K562 (cell line): ENCODE measurements around the gene DNMT3L. TPM values are rescaled to one million over a fixed set of nuclear protein-coding genes. Genes with fewer than 3 reads are reported as not detected.

Source experiments
- ATAC-seq: fragments of 200-7000 bp; cut with Tn5 transposase; 3 replicates; pipeline ENCODE4 v1.9.1; 2020; ENCODE audit warnings: moderate library complexity
- BruUV-seq: library from RNA; stranded (reverse); fragments of 400-500 nt; replicated peaks from 2 replicates; lab custom pipeline; 2021; lab: Mats Ljungman, UMichigan
- CTCF ChIA-PET: fragments of 300-600 bp; formaldehyde crosslinking; extraction: SDS; loops from one replicate; lab custom pipeline; 2021; ENCODE audit warnings: low intra/inter-chr PET ratio; lab: Yijun Ruan, JAX
- POLR2A ChIA-PET: fragments of 300-600, 350-650 bp; sonication (Branson Sonifier 250); formaldehyde crosslinking; extraction: SDS; loops from one replicate; lab custom pipeline; 2021; ENCODE audit warnings: antibody characterized with exemption, inconsistent platforms; lab: Yijun Ruan, JAX
- DNase-seq, 4 experiments: peaks; one replicate each; pipeline versions ENCODE4 v3.0.0 to v3.0.0-alpha.2; 2011 to 2018; ENCODE audit warnings: low spot score in 3 of 4, mixed read lengths in 3 of 4; ENCODE audit errors: extremely low read depth in 1 of 4
- FAIRE-seq: peaks from 2 replicates; lab custom pipeline; 2011; peaks lifted over from hg19 to GRCh38; lab: Jason Lieb, UNC
- H2AFZ ChIP-seq: 2 replicates; pipeline ENCODE4 v1.6.0; 2011; ENCODE audit warnings: low read depth, low read length, control low read depth, inconsistent platforms
- H3K27ac ChIP-seq: fragments of 200-600 bp; 3 replicates; pipeline ENCODE4 v1.8.0; 2011; ENCODE audit warnings: low read depth, mild to moderate bottlenecking, control low read depth, inconsistent platforms, low read length, moderate library complexity, mixed read lengths; ENCODE audit errors: extremely low read depth
- H3K27me3 ChIP-seq, 2 experiments: fragments of 300-600 bp in 1 of 2; 2 replicates in 1 of 2; 3 replicates in 1 of 2; pipeline versions ENCODE4 v1.6.0 to v1.8.0; 2011; ENCODE audit warnings: inconsistent platforms in 2 of 2, low read length in 2 of 2, mild to moderate bottlenecking in 1 of 2, mixed read lengths in 1 of 2, moderate library complexity in 1 of 2; ENCODE audit not compliant: control insufficient read depth in 2 of 2, insufficient read depth in 2 of 2
- H3K36me3 ChIP-seq: fragments of 300-600 bp; 3 replicates; pipeline ENCODE4 v1.8.0; 2011; ENCODE audit warnings: mild to moderate bottlenecking, low read length, inconsistent platforms; ENCODE audit not compliant: control insufficient read depth, insufficient read depth
- H3K4me1 ChIP-seq, 2 experiments: fragments of 200-600 bp in 1 of 2; replicated peaks in 1 of 2; 2 replicates in 1 of 2; 3 replicates in 1 of 2; pipeline versions ENCODE4 v1.5.1 to v1.8.0; 2011; ENCODE audit warnings: inconsistent platforms in 2 of 2, low read length in 2 of 2, mild to moderate bottlenecking in 1 of 2, mixed read lengths in 1 of 2, moderate library complexity in 1 of 2; ENCODE audit not compliant: control insufficient read depth in 2 of 2, insufficient read depth in 2 of 2
- H3K4me2 ChIP-seq: 2 replicates; pipeline ENCODE4 v1.6.1; 2011; ENCODE audit warnings: low read length, control low read depth, inconsistent platforms, mixed read lengths; ENCODE audit not compliant: insufficient read depth
- H3K4me3 ChIP-seq: fragments of 200-600 bp; sonication (generic), shearing (Covaris generic); 2 replicates; pipeline ENCODE4 v1.5.1; 2016; ENCODE audit warnings: control low read depth, inconsistent platforms
- H3K79me2 ChIP-seq: fragments of 200-600 bp; 3 replicates; pipeline ENCODE4 v1.8.0; 2011; ENCODE audit warnings: low read length, inconsistent platforms; ENCODE audit not compliant: control insufficient read depth, insufficient read depth
- H3K9ac ChIP-seq, 2 experiments: 2 replicates each; pipeline versions ENCODE4 v1.6.0 to v1.6.1; 2011; ENCODE audit warnings: low read depth in 2 of 2, low read length in 2 of 2, control low read depth in 1 of 2, inconsistent platforms in 1 of 2, mild to moderate bottlenecking in 1 of 2, mixed read lengths in 1 of 2; ENCODE audit not compliant: insufficient read depth in 1 of 2
- H3K9me1 ChIP-seq: one replicate; pipeline ENCODE4 v1.6.0; 2011; ENCODE audit warnings: inconsistent platforms, mild to moderate bottlenecking, low read length, moderate library complexity; ENCODE audit not compliant: control insufficient read depth, insufficient read depth
- H3K9me3 ChIP-seq: replicated peaks from 2 replicates; pipeline ENCODE4 v1.5.1; 2011; ENCODE audit warnings: low read depth, low read length, inconsistent platforms; ENCODE audit not compliant: control insufficient read depth, insufficient read depth
- H4K20me1 ChIP-seq: replicated peaks from 2 replicates; pipeline ENCODE4 v1.6.1; 2011; ENCODE audit warnings: low read length, inconsistent platforms, mixed read lengths; ENCODE audit not compliant: control insufficient read depth, insufficient read depth
- ATF6 ChIP-seq: sonication (generic); formaldehyde crosslinking; IDR thresholded peaks from 2 replicates; pipeline ENCODE4 v1.4.0; 2020; ENCODE audit warnings: mild to moderate bottlenecking, missing genetic modification reagents
- BRCA1 ChIP-seq, 2 experiments: fragments of 450-650 bp in 1 of 2; sonication (generic) in 1 of 2; formaldehyde crosslinking in 1 of 2; IDR thresholded peaks; 2 replicates each; pipeline versions ENCODE4 v1.5.0 to v1.6.1; 2017 to 2020; ENCODE audit warnings: mild to moderate bottlenecking in 1 of 2, missing genetic modification reagents in 1 of 2
- RUNX1 ChIP-seq: sonication (generic); IDR thresholded peaks from 2 replicates; pipeline ENCODE4 v1.6.1; 2016; ENCODE audit warnings: antibody characterized with exemption, low read depth
- ZNF449 ChIP-seq: fragments of 250-450 bp; sonication (Bioruptor Pico); IDR thresholded peaks from 2 replicates; pipeline ENCODE4 v1.8.0; 2022; ENCODE audit warnings: moderate library complexity, mild to moderate bottlenecking, inconsistent platforms
- ZNF668 ChIP-seq: fragments of 250-450 bp; sonication (Bioruptor Pico); IDR thresholded peaks from 2 replicates; pipeline ENCODE4 v1.8.0; 2022; ENCODE audit warnings: mild to moderate bottlenecking, inconsistent platforms
- WGBS: fragments of 100-300 bp; shearing (Covaris generic); methylation state at CpG from one replicate; pipeline ENCODE4 v1.1.6; 2016; ENCODE audit warnings: low coverage, mixed read lengths; ENCODE audit not compliant: insufficient coverage; ENCODE audit errors: missing lambda C conversion rate; 5-methylcytosine and 5-hydroxymethylcytosine counted together
- in situ Hi-C: fragments of 300-500 bp; cut with MboI; formaldehyde crosslinking; loops from 4 replicates; pipeline ENCODE4 v1.15.0; 2018; ENCODE audit warnings: inconsistent platforms, mixed read lengths
- intact Hi-C: fragments of 100-400 bp; cut with micrococcal nuclease; formaldehyde crosslinking; loops from 2 replicates; pipeline ENCODE4 v1.14.2; 2022
- polyA plus RNA-seq, 8 experiments: library from polyadenylated mRNA; depleted of rRNA in 4 of 8; stranded (reverse) in 5 of 8; unstranded in 3 of 8; fragments of >200 nt; fragmentation: Nextera tagmentation in 2 of 8; fragmentation: Illumina TruSeq in 1 of 8; extraction: Ambion mirVana in 2 of 8; extraction: Trizol in 1 of 8; gene quantifications; 2 replicates each; pipeline versions ENCODE4 v1.2.1 to v1.2.3, GENCODE V29; 2011 to 2014; ENCODE audit warnings: inconsistent platforms in 1 of 8, missing spikeins in 1 of 8
- total RNA-seq, 7 experiments: library from RNA; depleted of rRNA in 6 of 7; stranded (reverse); fragments of >200 nt in 6 of 7; fragmentation: Illumina TruSeq in 2 of 7; extraction: Trizol in 2 of 7; gene quantifications; 2 replicates each; pipeline versions ENCODE4 v1.2.1 to v1.2.3, GENCODE V29; 2011 to 2021; ENCODE audit warnings: low replicate concordance in 1 of 7
- TF ChIP-seq, protein P1 (sequence below): sonication (generic); formaldehyde crosslinking; IDR thresholded peaks from 2 replicates; pipeline ENCODE4 v1.8.0; 2023; ENCODE audit warnings: mild to moderate bottlenecking, missing genetic modification reagents
- TF ChIP-seq, protein P2 (sequence below): fragments of 250-450 bp; sonication (Bioruptor Pico); IDR thresholded peaks from 2 replicates; pipeline ENCODE4 v1.4.0; 2020; ENCODE audit warnings: borderline replicate concordance
- TF ChIP-seq, protein P3 (sequence below): fragments of 150-350 bp; IDR thresholded peaks from 2 replicates; pipeline ENCODE4 v1.6.1; 2014; ENCODE audit warnings: low read depth, mild to moderate bottlenecking, low read length, borderline replicate concordance

The DNMT3L gene
- total and polyA plus RNA-seq, 9 of the 15 experiments (the other 6 are each of a cell fraction or from before 2014, with no cell fraction given) = 0.08 TPM; not detected in 8

- Histone ChIP-seq H3K79me2 (no peaks in the 10 kb centered on the region), H3K9me1 (no peaks in the 10 kb centered on the region), H3K36me3 (no peaks in the 10 kb centered on the region), H3K4me1 (peaks cover 0 to 51% of the 10 kb centered on the region in 2 experiments; a peak in 2 of 5 replicates), H3K4me2 (no peak overlapping the region), H2AFZ (no peak overlapping the region), H3K27ac (no peak overlapping the region), H3K27me3 (peaks cover 34 to 85% of the 10 kb centered on the region in 2 experiments; a peak in 4 of 5 replicates), H3K9me3 (no peaks in the 10 kb centered on the region), H4K20me1 (peaks cover 21% of the 10 kb centered on the region), H3K9ac (no peak overlapping the region), H3K4me3 (no peak overlapping the region)
- no TSS peak for BruUV-seq
- DNase-seq = no peak
- no peak for FAIRE-seq
- in situ Hi-C loops = loop anchor here (25.0 kb wide), 1 partner anchor 125 kb away; no protein-coding TSS in a partner anchor
- ATAC-seq = no peak
- intact Hi-C loops = no loop called here
- ChIA-PET POLR2A (interaction anchor here (1.2 to 1.6 kb wide), 2 partner anchors 9 to 10 kb away, joined by 3 to 5 read pairs; no protein-coding TSS in a partner anchor), CTCF (no interaction called here)
- 8% methylated on average over 27 of the region's 31 CpGs for WGBS
- TF ChIP-seq, protein P1, sequence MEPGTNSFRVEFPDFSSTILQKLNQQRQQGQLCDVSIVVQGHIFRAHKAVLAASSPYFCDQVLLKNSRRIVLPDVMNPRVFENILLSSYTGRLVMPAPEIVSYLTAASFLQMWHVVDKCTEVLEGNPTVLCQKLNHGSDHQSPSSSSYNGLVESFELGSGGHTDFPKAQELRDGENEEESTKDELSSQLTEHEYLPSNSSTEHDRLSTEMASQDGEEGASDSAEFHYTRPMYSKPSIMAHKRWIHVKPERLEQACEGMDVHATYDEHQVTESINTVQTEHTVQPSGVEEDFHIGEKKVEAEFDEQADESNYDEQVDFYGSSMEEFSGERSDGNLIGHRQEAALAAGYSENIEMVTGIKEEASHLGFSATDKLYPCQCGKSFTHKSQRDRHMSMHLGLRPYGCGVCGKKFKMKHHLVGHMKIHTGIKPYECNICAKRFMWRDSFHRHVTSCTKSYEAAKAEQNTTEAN (CRISPR knock-in tag) = no peak
- no peak for TF ChIP-seq ZNF668 (CRISPR knock-in tag)
- no peak for TF ChIP-seq RUNX1
- TF ChIP-seq, protein P2, sequence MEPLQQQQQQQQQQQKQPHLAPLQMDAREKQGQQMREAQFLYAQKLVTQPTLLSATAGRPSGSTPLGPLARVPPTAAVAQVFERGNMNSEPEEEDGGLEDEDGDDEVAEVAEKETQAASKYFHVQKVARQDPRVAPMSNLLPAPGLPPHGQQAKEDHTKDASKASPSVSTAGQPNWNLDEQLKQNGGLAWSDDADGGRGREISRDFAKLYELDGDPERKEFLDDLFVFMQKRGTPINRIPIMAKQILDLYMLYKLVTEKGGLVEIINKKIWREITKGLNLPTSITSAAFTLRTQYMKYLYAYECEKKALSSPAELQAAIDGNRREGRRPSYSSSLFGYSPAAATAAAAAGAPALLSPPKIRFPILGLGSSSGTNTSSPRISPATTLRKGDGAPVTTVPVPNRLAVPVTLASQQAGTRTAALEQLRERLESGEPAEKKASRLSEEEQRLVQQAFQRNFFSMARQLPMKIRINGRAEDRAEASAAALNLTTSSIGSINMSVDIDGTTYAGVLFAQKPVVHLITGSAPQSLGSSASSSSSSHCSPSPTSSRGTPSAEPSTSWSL (CRISPR knock-in tag) = no peak
- TF ChIP-seq, protein P3, sequence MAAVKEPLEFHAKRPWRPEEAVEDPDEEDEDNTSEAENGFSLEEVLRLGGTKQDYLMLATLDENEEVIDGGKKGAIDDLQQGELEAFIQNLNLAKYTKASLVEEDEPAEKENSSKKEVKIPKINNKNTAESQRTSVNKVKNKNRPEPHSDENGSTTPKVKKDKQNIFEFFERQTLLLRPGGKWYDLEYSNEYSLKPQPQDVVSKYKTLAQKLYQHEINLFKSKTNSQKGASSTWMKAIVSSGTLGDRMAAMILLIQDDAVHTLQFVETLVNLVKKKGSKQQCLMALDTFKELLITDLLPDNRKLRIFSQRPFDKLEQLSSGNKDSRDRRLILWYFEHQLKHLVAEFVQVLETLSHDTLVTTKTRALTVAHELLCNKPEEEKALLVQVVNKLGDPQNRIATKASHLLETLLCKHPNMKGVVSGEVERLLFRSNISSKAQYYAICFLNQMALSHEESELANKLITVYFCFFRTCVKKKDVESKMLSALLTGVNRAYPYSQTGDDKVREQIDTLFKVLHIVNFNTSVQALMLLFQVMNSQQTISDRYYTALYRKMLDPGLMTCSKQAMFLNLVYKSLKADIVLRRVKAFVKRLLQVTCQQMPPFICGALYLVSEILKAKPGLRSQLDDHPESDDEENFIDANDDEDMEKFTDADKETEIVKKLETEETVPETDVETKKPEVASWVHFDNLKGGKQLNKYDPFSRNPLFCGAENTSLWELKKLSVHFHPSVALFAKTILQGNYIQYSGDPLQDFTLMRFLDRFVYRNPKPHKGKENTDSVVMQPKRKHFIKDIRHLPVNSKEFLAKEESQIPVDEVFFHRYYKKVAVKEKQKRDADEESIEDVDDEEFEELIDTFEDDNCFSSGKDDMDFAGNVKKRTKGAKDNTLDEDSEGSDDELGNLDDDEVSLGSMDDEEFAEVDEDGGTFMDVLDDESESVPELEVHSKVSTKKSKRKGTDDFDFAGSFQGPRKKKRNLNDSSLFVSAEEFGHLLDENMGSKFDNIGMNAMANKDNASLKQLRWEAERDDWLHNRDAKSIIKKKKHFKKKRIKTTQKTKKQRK = no peak
- TF ChIP-seq ZNF449 = no peak
- TF ChIP-seq BRCA1 (IDR thresholded peaks at IDR 0.05) = no peak
- no peak for TF ChIP-seq BRCA1 (CRISPR knock-in tag; IDR thresholded peaks at IDR 0.05)
- TF ChIP-seq ATF6 (CRISPR knock-in tag) = no peak
These were observed 25.3 kb upstream of the DNMT3L start for GRCh38 chr21:44286716-44287632.
